HG02642 (cell line): ENCODE results near the gene ENG.

ENCODE experiments used
- ATAC-seq: cut with Tn5 transposase; IDR thresholded peaks from one replicate; pipeline ENCODE4 v1.9.1; 2021; ENCODE audit warnings: mild to moderate bottlenecking; ENCODE audit not compliant: unreplicated experiment, poor library complexity

The ENG gene

DNA sequence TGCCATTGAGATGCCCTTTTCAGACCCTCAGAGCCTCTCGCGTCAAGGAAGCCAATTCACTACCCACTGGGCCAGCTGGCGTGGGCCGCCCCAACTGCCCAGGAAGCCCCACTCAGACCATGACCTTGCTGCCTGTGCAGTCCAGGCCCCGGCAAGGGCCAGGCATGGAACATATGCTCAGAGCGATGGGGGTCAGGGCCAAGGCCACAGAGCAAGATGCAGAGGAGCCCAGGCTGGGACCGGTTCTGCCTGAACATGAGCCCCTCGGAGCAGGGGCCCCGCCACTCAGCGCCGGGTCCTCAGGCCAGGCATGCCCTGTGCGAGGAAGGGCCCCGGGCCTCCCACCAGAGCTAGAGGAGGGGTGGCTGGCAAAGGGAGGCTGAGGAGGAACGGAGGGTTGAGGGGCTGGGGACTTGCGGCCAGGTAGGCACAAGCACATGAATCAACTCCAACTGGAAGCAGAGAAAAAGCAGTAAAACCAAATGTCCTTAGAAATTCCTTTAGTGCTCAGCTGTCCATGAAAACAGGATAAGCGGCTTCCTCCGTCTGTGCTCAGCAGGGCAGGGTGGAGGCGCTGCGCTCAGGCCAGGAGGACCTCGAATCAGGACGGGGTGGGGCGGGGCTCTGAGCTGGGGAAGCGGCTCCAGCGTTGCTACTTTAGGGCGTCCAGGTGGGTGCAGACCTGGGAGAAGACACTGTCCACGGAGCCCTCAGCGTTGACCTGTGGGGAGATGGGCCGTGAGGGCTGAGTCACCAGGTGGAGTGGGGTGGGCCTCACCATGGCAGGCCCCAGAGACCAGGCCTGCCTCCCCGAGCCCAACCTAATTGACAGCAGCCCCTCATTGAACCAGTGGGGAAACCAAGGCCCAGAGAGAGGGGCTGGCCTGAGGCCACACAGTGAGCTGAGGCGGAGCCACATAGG lies 13.2 kb upstream of the ENG start:
- ATAC-seq: no peak

DNA sequence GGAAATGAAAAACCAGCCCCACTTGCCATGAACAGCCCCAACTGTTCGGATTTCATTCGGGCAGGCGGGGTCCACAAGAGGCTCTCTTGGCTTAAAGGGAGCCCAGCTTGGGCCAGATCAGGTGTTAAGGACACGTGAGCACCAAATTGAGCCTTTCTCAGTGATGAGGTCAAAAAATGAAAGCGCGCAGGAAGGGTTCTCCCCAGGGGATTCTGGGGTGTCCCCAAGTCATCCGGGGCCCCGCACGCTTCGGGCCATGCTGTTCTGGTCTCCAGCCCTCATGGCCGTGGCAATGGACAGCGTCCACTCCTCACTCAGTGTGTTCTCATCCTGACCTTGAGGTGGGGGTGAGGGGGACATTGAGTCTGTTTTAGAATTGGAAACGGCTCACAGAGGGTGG lies 12.1 kb upstream of the ENG start:
- no peak for ATAC-seq

DNA sequence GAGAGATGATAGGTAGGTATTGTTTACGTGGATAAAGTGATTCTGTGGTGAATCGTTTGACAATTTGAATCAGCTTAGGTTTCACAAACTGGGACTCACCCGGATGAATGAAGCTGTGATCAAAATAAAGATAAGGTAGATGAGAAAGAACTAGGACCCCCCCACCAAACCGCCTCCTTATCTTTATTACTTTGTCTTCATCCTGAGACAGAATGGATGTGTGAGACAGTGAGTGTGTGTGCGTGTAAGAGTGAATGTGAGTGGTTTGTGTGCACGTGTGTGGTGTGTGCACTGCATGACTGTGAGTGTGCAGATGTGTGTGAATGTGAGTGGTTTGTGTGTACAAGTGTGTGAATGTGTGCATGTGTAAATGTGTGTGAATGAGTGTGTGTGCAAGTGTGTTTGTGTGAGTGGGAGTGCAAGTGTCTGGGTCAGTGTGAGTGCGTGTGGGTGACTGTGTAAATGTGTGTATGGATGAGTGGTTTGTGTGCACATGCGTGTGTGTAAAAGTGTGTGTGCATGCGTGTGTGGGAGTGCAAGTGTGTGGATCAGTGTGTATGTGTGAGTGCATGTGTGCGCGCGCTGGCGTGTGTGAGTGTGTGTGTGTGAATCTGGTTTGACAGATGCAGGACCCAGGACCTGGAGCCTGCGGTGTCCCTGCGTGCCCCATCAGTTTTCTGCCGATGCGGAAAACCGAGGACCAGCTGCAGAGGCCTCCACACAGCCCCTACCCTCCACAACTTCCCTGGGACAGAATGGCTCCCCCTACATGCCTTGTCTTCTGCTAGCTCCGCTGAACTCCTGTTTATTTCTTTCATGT lies 11.4 kb upstream of the ENG start:
- ATAC-seq: no peak

DNA sequence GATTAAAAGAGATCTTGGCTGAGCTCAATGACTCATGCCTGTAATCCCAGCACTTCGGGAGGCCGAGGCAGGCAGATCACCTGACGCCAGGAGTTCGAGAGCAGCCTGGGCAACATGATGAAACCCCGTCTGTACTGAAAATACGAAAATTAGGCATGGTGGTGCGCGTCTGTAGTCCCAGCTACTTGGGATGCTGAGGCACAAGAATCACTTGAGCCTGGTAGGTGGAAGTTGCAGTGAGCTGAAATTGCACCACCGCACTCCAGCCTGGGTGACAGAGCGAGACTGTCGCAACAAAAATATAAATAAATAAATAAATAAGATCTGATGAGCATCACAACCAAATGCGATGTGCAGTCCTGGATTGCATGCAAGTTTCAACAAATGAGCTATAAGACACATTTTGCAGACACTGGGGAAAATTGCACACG lies 8.7 kb upstream of the ENG start:
- ATAC-seq: no peak

DNA sequence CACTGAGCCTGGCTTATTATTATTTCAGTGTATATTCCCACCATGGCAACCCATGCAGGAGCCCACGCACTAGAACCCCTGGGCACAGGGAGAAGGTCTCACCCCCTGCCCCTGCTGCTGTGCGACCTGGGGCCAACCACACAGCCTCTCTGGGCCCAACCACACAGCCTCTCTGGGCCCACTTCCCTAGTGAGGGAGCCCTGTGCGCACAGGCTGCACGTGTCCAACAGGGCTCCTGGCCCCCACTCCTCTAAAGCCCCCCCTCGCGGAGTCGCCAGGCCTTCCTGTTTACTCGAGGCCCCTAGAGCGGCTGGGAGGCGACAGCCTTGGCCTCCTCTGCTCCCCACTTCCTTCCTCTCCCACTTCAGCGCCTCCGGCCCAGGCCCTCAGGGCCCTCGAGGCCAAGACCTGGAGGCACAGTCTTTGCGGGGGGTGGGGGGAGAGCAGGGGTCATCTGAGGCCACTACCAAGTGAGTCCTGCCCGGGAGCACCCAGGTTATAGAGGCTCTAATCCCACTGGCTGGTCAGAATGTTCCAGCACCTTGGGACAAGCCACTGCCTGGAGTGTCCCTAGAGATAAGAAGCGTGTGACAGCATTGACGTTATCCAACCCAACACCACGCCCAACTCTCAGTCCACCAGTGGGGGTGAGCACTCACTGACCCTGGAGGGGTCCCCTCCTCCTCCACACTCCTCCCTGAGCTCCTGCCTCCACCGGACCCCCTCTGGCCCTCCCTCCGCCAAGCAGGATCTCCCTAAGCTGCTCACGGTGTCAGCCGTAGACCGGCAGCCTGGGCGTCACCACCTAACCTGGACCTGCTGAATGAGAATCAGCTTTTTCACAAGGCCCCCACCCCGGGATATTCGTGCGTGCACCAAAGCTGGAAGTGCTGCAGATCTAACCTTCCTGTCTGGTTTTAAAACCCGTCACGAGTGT lies 7.9 kb upstream of the ENG start:
- no peak for ATAC-seq

DNA sequence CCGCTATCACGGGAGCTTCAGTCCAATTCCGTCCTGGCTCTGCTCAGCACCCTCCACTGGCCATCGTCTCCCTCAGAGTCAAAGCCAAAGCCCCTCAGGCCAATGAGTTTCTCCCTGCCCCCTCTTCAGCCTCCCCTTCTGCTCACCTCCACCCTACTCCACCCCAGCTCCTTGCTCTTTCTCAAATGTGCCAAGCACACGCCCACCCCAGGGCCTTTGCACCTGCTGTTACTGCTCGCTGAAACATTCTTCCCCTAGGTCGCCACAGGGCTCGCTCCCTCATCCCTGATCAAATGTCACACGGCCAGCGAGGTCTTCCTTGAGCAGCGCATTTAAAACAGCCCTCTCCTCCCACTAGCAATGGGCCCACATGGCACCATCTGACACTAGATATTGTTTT lies 6.3 kb upstream of the ENG start:
- no peak for ATAC-seq

DNA sequence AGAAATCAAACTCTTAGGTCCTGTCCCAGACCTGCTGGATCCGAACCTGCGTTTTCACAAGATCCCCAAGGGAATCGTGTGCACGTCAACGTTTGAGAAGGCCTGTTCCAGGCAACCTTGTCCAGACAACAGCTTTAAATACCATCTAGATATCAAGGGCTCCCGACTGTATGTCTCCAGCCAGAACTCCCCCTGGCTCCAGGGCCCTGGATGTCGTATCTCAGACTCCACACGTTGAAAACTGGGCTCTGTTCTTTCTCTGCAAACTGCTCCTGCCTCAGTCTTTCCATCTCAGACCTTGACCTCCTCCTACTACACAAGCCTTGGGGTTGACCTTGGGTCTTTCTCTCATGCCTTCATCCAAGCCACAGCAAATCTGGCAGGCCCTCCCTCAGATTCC lies 5.8 kb upstream of the ENG start:
- ATAC-seq: no peak

DNA sequence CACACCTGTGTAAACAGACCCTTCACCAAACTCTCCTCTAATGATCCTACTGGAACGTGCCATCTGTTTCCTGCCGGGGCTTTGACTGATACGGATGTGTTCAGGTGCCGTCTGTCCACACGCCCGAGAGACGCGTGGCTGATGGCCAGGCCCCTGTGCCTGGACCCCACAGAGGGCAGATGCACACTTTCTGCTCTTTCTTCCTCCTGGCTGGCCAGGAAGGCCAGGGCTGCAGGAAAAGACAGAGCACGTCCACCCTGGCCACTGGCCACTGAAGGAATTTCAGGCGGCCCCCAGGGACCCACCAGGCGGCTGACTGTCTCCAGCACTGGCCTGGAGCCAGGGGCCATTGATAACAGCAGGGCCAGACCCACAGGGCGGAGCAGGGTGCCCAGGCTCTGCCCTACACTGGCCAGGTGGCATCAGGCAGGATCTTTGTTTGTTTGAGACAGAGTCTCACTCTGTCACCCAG lies 3.6 kb upstream of the ENG start:
- ATAC-seq: no peak

DNA sequence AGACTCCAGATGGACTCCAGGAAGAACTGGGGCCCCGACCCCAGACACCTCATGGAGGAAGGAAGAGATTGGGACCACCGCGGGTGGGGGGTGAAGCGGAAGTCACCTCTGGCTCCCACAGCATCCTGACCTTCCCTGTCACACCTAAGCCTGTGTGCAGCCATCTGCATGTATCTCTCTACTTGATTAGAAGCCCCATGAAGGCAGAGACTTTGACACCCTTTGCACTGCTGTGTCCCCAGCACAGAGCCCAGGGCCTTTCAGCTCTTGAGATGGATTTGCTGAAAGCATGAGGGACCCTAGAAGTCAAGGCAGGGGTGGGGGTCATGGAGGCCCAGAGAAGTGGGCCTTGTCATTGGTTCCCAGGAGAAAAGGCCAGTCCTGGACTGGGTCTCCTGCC lies 2.8 kb upstream of the ENG start:
- no peak for ATAC-seq

DNA sequence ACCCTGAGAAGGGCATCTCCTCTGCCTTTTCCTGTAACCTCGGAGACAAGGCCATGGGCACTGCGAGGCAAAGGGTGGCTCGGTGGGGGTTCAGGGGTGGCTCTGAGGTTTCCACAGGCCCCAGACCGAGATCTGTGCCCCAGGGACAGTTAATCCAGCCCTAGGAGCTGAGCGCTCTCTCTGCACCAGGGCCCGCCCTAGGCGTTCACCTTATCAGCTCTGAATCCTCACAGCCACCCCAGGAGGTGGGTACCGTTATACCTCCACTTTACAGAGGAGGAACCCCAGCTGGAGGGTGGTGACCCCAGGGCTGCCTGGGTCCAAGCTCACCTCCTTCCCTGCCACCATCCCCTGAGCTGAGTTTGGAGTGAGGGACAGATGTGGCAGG lies 2.3 kb upstream of the ENG start:
- no peak for ATAC-seq

DNA sequence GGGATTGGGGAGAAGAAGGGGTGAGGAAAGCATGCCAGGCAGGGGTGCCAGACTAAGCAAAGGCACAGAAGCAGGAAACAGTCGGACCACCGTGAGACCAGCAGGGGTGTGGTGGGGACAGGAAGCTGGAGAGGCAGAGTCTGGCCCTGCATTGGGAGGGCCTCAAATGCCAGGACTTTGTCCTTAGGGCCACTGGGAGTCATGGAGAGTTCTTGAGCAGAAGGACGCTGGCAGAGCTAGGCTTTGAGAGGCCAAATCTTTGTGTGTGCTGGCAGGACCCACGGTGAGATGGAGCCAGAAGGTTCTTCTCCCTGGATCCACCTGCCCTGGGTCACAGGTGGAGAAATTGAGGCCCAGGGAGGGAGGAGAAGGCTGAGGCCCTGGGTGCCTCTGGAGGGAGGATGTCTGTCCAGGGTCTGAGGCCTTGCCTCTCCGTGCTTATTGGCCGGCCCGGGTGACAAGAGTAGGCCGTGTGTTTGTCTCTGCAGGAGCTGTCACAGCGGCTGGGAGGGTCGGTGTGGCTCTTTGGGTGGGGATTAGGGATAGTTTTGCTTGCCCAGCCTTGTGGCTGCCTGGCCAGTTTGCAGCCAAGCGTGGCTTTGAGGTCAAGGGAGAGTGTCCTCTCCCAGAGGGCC lies 1.8 kb upstream of the ENG start:
- ATAC-seq: no peak

DNA sequence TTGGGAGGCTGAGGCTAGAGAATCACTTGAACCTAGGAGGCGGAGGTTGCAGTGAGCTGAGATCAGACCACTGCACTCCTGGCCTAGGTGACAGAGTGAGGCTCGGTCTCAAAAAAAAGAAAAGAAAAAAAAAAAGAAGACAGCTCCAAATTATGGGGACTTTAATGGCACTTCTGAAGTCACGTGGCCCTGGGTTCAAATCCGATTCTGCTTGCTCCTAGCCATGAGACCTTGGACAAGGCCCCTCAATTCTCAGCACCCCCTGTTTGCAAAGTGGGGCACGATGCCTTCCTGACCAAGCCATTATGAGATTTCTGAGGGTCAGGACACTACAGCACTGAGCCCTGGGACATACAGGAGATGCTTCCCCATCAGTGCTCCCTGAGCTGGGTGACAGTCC lies 1.1 kb upstream of the ENG start:
- ATAC-seq: no peak

DNA sequence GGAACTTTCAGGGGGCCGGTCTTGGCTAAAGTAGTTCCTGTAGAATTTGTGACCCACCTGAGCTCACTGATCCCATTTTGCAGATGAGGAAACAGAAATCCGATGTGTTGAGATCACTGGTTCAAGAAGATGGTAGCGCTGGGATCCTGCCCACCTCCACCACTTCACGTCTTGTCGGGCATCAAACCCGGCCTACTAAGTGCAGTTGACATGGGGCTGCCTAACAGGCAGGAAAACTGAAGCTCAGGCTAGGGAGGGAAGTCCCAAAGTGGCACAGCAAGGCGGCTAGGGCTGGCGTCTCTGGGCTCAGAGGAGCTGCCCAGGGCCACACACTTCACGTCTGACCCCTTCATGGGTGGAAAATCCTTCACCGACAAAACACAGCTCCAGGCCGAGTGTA lies 502 bp upstream of the ENG start:
- ATAC-seq: no peak

DNA sequence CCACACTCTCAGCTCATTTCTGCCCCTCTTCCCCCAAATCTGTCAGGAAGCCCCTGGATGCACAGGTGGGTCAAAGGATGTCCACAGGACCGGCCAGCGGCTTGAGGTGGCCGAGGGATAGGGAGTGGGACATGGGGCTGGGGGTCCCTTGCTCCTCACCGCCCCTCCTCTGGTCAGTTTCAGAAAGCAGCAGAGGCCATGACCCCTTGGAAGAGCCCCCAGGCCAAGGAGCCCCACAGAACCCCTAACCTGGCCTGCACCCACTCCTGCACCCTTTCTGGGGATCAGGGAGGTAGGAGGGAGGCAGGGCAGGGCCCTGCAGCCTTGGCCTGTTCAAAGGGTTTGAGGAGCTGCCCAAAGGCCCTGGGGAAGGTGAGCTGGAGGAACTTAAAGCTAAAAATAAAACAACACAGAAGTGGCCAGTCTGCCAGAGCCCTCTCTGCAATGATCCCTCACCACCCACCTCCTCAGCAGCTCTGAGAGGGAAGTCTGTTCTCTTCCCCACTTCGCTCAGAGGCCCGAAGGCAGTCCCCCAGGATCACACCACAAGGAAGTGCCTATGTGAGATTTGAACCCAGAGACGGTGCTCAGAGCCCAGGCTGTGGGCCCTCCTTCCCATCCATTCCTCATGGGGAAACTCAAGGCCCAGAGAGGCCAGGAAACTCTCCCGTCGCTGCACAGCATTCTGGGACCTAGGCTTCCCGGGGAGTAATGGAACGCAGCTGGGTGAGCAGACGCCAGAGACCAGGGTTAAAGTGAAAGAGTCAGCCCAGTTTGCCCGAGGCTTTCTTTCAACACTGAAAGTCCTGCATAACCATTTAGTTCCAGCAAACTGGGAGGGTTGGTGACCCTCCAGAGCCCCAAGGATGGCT lies 910 bp downstream of the ENG start:
- ATAC-seq: no peak

DNA sequence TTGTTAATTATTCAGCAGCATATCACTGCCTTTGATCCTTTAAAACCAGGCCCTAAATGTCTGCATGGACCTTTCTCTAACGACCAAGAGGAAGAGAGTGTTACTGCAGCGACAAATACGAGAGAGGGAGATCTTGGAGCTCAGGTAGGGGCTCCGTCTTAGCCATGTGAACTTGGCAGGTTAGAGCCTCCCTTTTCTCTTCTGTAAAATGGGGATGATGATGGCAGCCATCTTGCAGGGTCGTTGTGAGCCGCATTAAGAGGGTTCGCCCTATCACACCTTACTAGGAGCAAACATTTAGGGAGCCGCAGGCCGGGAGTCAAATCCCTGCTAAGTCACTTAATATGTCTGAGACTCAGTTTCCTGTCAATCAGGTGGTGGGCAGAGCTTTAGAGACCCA lies 1.6 kb downstream of the ENG start:
- no peak for ATAC-seq

DNA sequence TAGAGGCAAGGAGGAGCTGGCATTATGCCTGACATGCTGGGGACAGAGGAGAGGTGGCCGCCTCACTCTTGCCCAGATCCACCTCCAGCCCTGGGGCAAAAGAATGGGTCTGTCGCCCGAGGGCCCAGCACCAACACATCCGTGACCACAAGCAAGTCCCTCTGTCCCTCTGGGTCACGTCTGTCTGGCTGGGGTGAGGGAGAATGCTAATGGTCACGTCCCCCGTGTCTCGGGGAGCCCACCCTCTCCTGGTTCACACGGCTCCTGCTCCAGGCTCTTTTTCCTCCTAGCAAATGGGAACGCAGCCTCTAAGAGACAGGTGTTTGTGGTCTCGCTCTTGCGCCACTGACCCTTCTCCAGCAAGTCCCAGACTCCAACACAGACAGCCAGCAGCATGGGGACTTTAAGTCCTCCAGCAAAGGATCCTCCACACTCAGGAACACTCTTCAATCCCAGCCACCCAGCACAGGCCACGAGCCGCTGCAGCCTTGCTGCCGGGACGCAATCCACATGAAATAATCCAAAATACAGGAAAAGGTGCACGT lies 4.1 kb downstream of the ENG start:
- ATAC-seq: no peak

DNA sequence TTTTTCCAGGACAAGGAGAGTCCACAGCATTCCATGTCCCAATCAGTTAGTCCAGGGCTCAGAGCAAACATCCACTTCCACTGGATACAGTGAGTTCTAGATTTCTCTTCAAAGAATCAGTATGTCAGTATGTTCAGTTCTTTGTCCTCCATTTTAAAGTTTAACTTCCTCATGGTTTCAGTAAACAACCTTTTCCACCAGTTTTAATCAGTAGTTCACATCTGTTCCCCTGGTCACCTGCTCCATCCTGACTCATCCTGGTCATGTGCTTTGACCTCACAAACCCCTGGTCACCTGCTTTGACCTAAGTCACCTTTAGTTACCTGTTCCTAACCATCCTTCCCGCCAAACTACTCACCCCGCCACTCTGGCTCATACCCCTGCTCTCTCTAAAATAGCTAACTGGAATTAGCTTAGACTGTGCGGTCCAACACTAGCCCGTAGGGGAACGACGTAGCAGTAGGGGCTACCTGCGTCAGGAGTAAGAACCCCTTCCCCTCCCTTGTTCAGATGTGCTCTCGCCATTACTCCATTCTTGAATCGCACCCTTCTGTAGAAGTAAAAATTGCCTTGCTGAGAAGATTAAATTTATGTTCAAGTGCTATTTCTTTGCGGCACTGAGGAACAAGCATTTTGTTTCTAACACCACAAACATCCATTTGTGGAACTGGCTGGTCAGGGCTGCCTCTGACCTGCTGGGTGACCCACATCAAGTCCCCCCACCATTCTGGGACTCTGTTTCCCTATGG lies 5.5 kb downstream of the ENG start:
- ATAC-seq: no peak
